HUES48 (cell line): ENCODE measurements around the gene CDH10.

Experiments
- H3K27ac ChIP-seq: one replicate; pipeline ENCODE4 v1.7.0; 2013; ENCODE audit warnings: low read depth, low read length, inconsistent platforms
- H3K27me3 ChIP-seq: 2 replicates; pipeline ENCODE4 v1.6.1; 2013; ENCODE audit warnings: mild to moderate bottlenecking, low read length; ENCODE audit not compliant: control insufficient read depth, insufficient read depth
- H3K36me3 ChIP-seq: 2 replicates; pipeline ENCODE4 v1.6.1; 2013; ENCODE audit warnings: low read length; ENCODE audit not compliant: control insufficient read depth, insufficient read depth
- H3K4me1 ChIP-seq: 2 replicates; pipeline ENCODE4 v1.6.1; 2013; ENCODE audit warnings: mild to moderate bottlenecking, low read length; ENCODE audit not compliant: control insufficient read depth, insufficient read depth
- H3K4me3 ChIP-seq: 2 replicates; pipeline ENCODE4 v1.5.1; 2013; ENCODE audit warnings: mild to moderate bottlenecking, low read depth, low read length
- H3K9ac ChIP-seq: 2 replicates; pipeline ENCODE4 v1.6.1; 2013; ENCODE audit warnings: mild to moderate bottlenecking, low read depth, low read length, moderate library complexity
- H3K9me3 ChIP-seq: 2 replicates; pipeline ENCODE4 v1.6.1; 2013; ENCODE audit warnings: low read length; ENCODE audit not compliant: control insufficient read depth, insufficient read depth

The CDH10 gene

GRCh38 chr5:24492229-24492628 lies 152.5 kb downstream of the CDH10 start:
- no peaks in the 10 kb centered on the region for H3K27me3 ChIP-seq
- H3K4me1 ChIP-seq: peaks cover 13% of the 10 kb centered on the region; the same call in 1 of the 2 replicates
- no peaks in the 10 kb centered on the region for H3K36me3 ChIP-seq
- H3K27ac ChIP-seq: no peak overlapping the region
- no peaks in the 10 kb centered on the region for H3K9me3 ChIP-seq
- no peak overlapping the region for H3K4me3 ChIP-seq
- no peak overlapping the region for H3K9ac ChIP-seq

DNA sequence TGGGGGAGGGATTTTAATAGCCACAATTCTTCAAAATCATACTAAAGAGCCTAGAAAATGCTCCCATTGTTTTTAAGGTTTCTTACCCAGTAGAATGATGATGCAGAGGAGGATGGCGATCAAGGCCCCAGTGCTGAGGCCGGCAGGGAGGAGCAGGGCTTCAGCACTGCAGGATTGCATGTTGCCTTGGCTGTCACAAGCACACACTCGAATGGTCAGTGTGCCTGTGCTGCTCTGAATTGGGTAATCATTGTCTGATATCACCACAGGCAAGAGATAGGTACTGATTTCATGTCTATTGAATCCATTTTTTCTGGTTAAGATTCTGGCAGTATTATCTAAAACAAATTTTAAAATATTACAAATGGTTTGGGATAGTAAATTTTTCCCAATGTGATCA lies 153.3 kb downstream of the CDH10 start:
- Histone ChIP-seq H3K36me3 (no peaks in the 10 kb centered on the region), H3K4me1 (peaks cover 5% of the 10 kb centered on the region; the same call in 1 of the 2 replicates), H3K4me3 (no peak overlapping the region), H3K9ac (no peak overlapping the region), H3K27me3 (no peaks in the 10 kb centered on the region), H3K9me3 (no peaks in the 10 kb centered on the region), H3K27ac (no peak overlapping the region)

GRCh38 chr5:24487368-24488229 lies 157.2 kb downstream of the CDH10 start:
- Histone ChIP-seq H3K9me3 (no peaks in the 10 kb centered on the region), H3K9ac (no peak overlapping the region), H3K27me3 (no peaks in the 10 kb centered on the region), H3K4me1 (0 out of 2 replicates have a peak, but pooled peaks cover 4% of the 10 kb centered on the region), H3K36me3 (no peaks in the 10 kb centered on the region), H3K4me3 (no peak overlapping the region), H3K27ac (no peak overlapping the region)

DNA sequence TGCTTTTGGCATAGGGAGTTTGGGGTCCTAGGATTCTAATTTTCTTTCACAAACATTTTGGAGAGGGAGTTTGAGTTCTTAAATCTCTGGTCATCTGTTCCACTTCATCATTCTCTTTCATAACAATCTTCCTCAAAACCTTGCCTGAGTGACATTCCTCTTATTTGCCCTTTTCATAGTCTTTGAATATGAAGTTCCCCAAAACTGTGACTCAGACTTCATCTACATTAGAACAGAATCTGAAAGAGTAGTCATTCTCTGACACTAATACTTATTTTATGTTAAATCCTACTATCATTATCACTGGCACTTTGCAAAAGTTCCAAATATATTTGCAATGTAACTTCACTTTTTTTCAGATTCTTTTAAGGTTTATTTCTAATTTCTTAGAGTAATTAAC lies 163.8 kb downstream of the CDH10 start:
- Histone ChIP-seq H3K9ac (no peak overlapping the region), H3K9me3 (peaks cover 5% of the 10 kb centered on the region), H3K27me3 (no peaks in the 10 kb centered on the region), H3K36me3 (no peaks in the 10 kb centered on the region), H3K27ac (no peak overlapping the region), H3K4me3 (no peak overlapping the region), H3K4me1 (peaks cover 12% of the 10 kb centered on the region; the same call in 1 of the 2 replicates)

DNA sequence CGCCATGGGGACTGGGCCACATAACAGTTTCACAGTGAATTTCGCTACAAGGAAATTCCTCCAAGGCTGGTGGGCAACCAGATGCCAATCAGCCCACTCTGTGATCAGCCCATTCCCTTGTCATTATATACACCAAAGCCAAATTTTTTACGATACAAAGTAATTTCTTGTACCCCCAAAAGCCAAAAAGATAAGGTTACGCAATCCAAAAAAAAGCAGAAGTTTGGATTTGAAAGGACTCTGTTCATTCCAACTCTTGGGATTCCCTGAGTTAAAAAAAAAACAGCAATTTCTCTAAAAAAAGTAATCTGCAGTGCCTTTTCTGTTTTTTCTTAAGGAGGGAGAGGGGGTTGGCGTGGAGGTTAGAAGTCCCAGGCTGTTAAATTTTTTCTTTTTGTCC lies 166.8 kb downstream of the CDH10 start:
- H3K4me1 ChIP-seq: peaks cover 12% of the 10 kb centered on the region; the same call in 1 of the 2 replicates
- no peaks in the 10 kb centered on the region for H3K36me3 ChIP-seq
- no peak overlapping the region for H3K27ac ChIP-seq
- H3K9ac ChIP-seq: no peak overlapping the region
- no peaks in the 10 kb centered on the region for H3K27me3 ChIP-seq
- H3K4me3 ChIP-seq: no peak overlapping the region
- H3K9me3 ChIP-seq: peaks cover 10% of the 10 kb centered on the region

DNA sequence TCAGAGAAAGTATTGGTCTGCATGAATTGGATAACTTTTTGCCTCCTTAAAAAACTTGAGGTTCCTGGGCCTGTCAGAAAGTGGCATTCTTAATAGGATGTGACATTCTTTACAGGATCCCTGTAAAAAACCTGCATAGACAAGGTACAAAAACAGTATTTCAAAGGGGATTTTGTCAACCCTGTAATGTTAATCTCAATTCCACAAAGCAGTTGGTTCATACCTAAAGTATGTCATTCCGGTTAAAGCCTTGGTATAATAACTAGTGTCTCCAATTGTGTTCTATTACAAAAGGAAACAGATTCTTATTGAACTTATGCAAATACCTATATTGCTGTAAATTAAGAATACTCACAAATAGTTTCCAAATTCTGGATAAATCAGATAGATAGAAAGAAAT lies 169.7 kb downstream of the CDH10 start:
- Histone ChIP-seq H3K4me1 (0 out of 2 replicates have a peak, but pooled peaks cover 7% of the 10 kb centered on the region), H3K4me3 (no peak overlapping the region), H3K27ac (no peak overlapping the region), H3K36me3 (no peaks in the 10 kb centered on the region), H3K9ac (no peak overlapping the region), H3K27me3 (no peaks in the 10 kb centered on the region), H3K9me3 (peaks cover 10% of the 10 kb centered on the region)

- H3K27me3 ChIP-seq: no peaks in the 10 kb centered on the region
- H3K4me1 ChIP-seq: 0 out of 2 replicates have a peak, but pooled peaks cover 7% of the 10 kb centered on the region
- H3K4me3 ChIP-seq: no peak overlapping the region
- H3K9me3 ChIP-seq: peaks cover 10% of the 10 kb centered on the region
- H3K9ac ChIP-seq: no peak overlapping the region
- H3K27ac ChIP-seq: no peak overlapping the region
- no peaks in the 10 kb centered on the region for H3K36me3 ChIP-seq
Observed at GRCh38 chr5:24474685-24475084, 170.1 kb downstream of the CDH10 start.

DNA sequence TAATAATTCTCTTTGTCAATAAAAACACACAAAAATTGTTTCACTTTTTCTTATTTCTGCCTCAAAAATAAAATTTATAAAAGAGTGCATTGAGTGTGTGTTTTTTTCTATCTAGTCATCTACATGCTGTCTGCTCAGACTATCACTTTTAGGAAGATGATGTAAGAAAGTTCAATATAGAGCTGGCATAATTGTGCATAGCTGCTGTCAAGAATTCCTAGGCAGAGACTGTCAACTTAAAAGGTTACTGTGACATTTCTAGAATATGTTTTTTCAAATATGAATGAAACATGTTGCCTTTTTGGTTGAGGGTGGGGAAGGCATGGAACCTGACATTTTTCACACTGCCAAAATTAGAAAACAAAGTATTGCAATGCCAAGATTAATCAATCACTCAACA lies 172.3 kb downstream of the CDH10 start:
- H3K27me3 ChIP-seq: no peaks in the 10 kb centered on the region
- no peaks in the 10 kb centered on the region for H3K36me3 ChIP-seq
- peaks cover 10% of the 10 kb centered on the region for H3K9me3 ChIP-seq
- no peak overlapping the region for H3K27ac ChIP-seq
- 0 out of 2 replicates have a peak, but pooled peaks cover 2% of the 10 kb centered on the region for H3K4me1 ChIP-seq
- no peak overlapping the region for H3K9ac ChIP-seq
- no peak overlapping the region for H3K4me3 ChIP-seq

DNA sequence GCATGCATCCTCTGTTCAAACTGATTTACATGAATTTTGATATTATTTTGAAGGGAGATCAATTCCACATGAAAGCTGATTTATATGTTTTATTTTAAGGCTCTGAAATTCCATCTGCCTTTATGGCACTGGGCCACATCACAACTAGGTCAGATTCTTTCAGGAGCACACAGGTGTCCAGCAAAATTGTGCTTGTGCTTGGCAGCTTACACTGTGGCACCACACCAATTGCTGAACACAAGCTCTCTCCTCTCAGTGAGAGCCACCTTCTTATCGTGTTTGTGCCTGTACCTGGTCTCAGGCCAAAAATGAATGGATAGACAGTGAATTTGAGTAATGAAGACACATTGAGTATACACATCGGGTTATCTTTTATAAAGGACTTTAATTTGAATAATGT lies 200.4 kb downstream of the CDH10 start:
- H3K36me3 ChIP-seq: no peaks in the 10 kb centered on the region
- no peaks in the 10 kb centered on the region for H3K9me3 ChIP-seq
- H3K4me1 ChIP-seq: no peaks in the 10 kb centered on the region
- no peak overlapping the region for H3K9ac ChIP-seq
- H3K4me3 ChIP-seq: no peak overlapping the region
- H3K27ac ChIP-seq: no peak overlapping the region
- H3K27me3 ChIP-seq: no peaks in the 10 kb centered on the region

GRCh38 chr5:24439465-24439864 lies 205.3 kb downstream of the CDH10 start:
- H3K9me3 ChIP-seq: no peaks in the 10 kb centered on the region
- no peaks in the 10 kb centered on the region for H3K36me3 ChIP-seq
- H3K4me3 ChIP-seq: no peak overlapping the region
- H3K27me3 ChIP-seq: no peaks in the 10 kb centered on the region
- no peaks in the 10 kb centered on the region for H3K4me1 ChIP-seq
- no peak overlapping the region for H3K27ac ChIP-seq
- no peak overlapping the region for H3K9ac ChIP-seq
